H9 (cell line): ENCODE measurements around the gene CHDH. TPM values are rescaled to one million over a fixed set of nuclear protein-coding genes. Genes with fewer than 3 reads are reported as not detected.

Source experiments
- DNase-seq: peaks from one replicate; pipeline ENCODE4 v3.0.0-alpha.2; 2017
- H2AFZ ChIP-seq: one replicate; pipeline ENCODE4 v1.6.1; 2013; ENCODE audit warnings: mild to moderate bottlenecking, low read length, control low read depth, moderate library complexity
- H2AK5ac ChIP-seq: 2 replicates; pipeline ENCODE4 v1.6.1; 2013; ENCODE audit warnings: low read length, control low read depth, mixed read lengths; ENCODE audit not compliant: insufficient read length
- H2BK120ac ChIP-seq: one replicate; pipeline ENCODE4 v1.6.1; 2013; ENCODE audit warnings: low read depth, mild to moderate bottlenecking, low read length, control low read depth, inconsistent platforms; ENCODE audit not compliant: poor library complexity, severe bottlenecking
- H2BK12ac ChIP-seq: 2 replicates; pipeline ENCODE4 v1.6.1; 2013; ENCODE audit warnings: low read length, control low read depth, mixed read lengths, low read depth; ENCODE audit not compliant: insufficient read length
- H2BK15ac ChIP-seq: 2 replicates; pipeline ENCODE4 v1.6.1; 2013; ENCODE audit warnings: low read depth, low read length, control low read depth
- H2BK20ac ChIP-seq: one replicate; pipeline ENCODE4 v1.6.1; 2013; ENCODE audit warnings: low read depth, mild to moderate bottlenecking, low read length, control low read depth, inconsistent platforms; ENCODE audit not compliant: poor library complexity, severe bottlenecking
- H2BK5ac ChIP-seq: 2 replicates; pipeline ENCODE4 v1.6.1; 2013; ENCODE audit warnings: low read length, control low read depth, mixed read lengths; ENCODE audit not compliant: insufficient read length
- H3K14ac ChIP-seq: 2 replicates; pipeline ENCODE4 v1.6.1; 2013; ENCODE audit warnings: low read length, control low read depth; ENCODE audit not compliant: insufficient read depth
- H3K18ac ChIP-seq: 2 replicates; pipeline ENCODE4 v1.6.1; 2013; ENCODE audit warnings: low read depth, mild to moderate bottlenecking, mixed read lengths, low read length, control low read depth; ENCODE audit not compliant: insufficient read length
- H3K23ac ChIP-seq: 2 replicates; pipeline ENCODE4 v1.6.1; 2013; ENCODE audit warnings: low read length, control low read depth, mixed read lengths, low read depth; ENCODE audit not compliant: insufficient read length
- H3K23me2 ChIP-seq: 2 replicates; pipeline ENCODE4 v1.6.1; 2013; ENCODE audit warnings: low read depth, mild to moderate bottlenecking, mixed read lengths, low read length, control low read depth; ENCODE audit not compliant: insufficient read length, poor library complexity, severe bottlenecking
- H3K27ac ChIP-seq: 2 replicates; pipeline ENCODE4 v1.5.1; 2013; ENCODE audit warnings: low read length, control low read depth, mixed read lengths, low read depth; ENCODE audit not compliant: insufficient read length
- H3K27me3 ChIP-seq: 2 replicates; pipeline ENCODE4 v1.6.1; 2013; ENCODE audit warnings: low read length, control low read depth, inconsistent platforms; ENCODE audit not compliant: insufficient read depth
- H3K4ac ChIP-seq: 2 replicates; pipeline ENCODE4 v1.6.1; 2013; ENCODE audit warnings: low read depth, mild to moderate bottlenecking, control low read depth, inconsistent platforms, low read length, moderate library complexity
- H3K4me1 ChIP-seq: 2 replicates; pipeline ENCODE4 v1.6.1; 2013; ENCODE audit warnings: low read length, control low read depth, inconsistent platforms; ENCODE audit not compliant: insufficient read depth
- H3K4me2 ChIP-seq: 2 replicates; pipeline ENCODE4 v1.6.1; 2013; ENCODE audit warnings: low read length, control low read depth, mixed read lengths; ENCODE audit not compliant: insufficient read length, insufficient read depth
- H3K56ac ChIP-seq: 2 replicates; pipeline ENCODE4 v1.6.1; 2013; ENCODE audit warnings: low read depth, mild to moderate bottlenecking, mixed read lengths, low read length, control low read depth; ENCODE audit not compliant: insufficient read length
- H3K79me1 ChIP-seq: 2 replicates; pipeline ENCODE4 v1.6.1; 2013; ENCODE audit warnings: low read depth, mild to moderate bottlenecking, moderate library complexity, low read length, control low read depth, inconsistent platforms; ENCODE audit not compliant: insufficient read depth, poor library complexity, severe bottlenecking
- H3K79me2 ChIP-seq: 2 replicates; pipeline ENCODE4 v1.6.1; 2013; ENCODE audit warnings: low read length, control low read depth, inconsistent platforms; ENCODE audit not compliant: insufficient read depth
- H3K9ac ChIP-seq: 2 replicates; pipeline ENCODE4 v1.6.1; 2013; ENCODE audit warnings: low read length, control low read depth, mixed read lengths; ENCODE audit not compliant: insufficient read length; ENCODE audit errors: extremely low read depth
- H3K9me3 ChIP-seq: one replicate; pipeline ENCODE4 v1.6.1; 2013; ENCODE audit warnings: low read depth, low read length, inconsistent platforms; ENCODE audit not compliant: control insufficient read depth
- H3T11ph ChIP-seq: one replicate; pipeline ENCODE4 v1.6.1; 2013; ENCODE audit warnings: mild to moderate bottlenecking, low read length, control low read depth, inconsistent platforms
- H4K20me1 ChIP-seq: one replicate; pipeline ENCODE4 v1.6.1; 2013; ENCODE audit not compliant: control insufficient read depth, insufficient read length, insufficient read depth
- H4K5ac ChIP-seq: 2 replicates; pipeline ENCODE4 v1.6.1; 2013; ENCODE audit warnings: low read depth, mild to moderate bottlenecking, mixed read lengths, low read length, control low read depth; ENCODE audit not compliant: insufficient read length
- H4K8ac ChIP-seq: replicated peaks from 2 replicates; pipeline ENCODE4 v1.6.1; 2013; ENCODE audit warnings: low read length, control low read depth, mixed read lengths, low read depth; ENCODE audit not compliant: insufficient read length
- H4K91ac ChIP-seq: 2 replicates; pipeline ENCODE4 v1.6.1; 2013; ENCODE audit warnings: low read depth, mild to moderate bottlenecking, moderate library complexity, mixed read lengths, low read length, control low read depth; ENCODE audit not compliant: insufficient read length
- H3K27ac Mint-ChIP-seq, 3 experiments: 2 replicates in 2 of 3; 3 replicates in 1 of 3; pipeline ENCODE4 v1.8.0; 2020 to 2021; ENCODE audit warnings: mixed read lengths in 3 of 3, mild to moderate bottlenecking in 1 of 3, moderate library complexity in 1 of 3
- H3K27me3 Mint-ChIP-seq: 2 replicates; pipeline ENCODE4 v1.8.0; 2021; ENCODE audit warnings: low read depth, mild to moderate bottlenecking, moderate library complexity, mixed read lengths
- H3K36me3 Mint-ChIP-seq, 3 experiments: 2 replicates in 2 of 3; 3 replicates in 1 of 3; pipeline ENCODE4 v1.8.0; 2020 to 2021; ENCODE audit warnings: low read depth in 3 of 3, mixed read lengths in 3 of 3; ENCODE audit not compliant: insufficient read depth in 1 of 3
- H3K4me1 Mint-ChIP-seq, 2 experiments: 2 replicates each; pipeline ENCODE4 v1.8.0; 2020; ENCODE audit warnings: mixed read lengths in 2 of 2
- H3K4me3 Mint-ChIP-seq, 2 experiments: 2 replicates in 1 of 2; 3 replicates in 1 of 2; pipeline ENCODE4 v1.8.0; 2020 to 2021; ENCODE audit warnings: mild to moderate bottlenecking in 2 of 2, mixed read lengths in 2 of 2, moderate library complexity in 1 of 2
- H3K9me3 Mint-ChIP-seq, 2 experiments: 2 replicates in 1 of 2; 3 replicates in 1 of 2; pipeline ENCODE4 v1.8.0; 2020; ENCODE audit warnings: mild to moderate bottlenecking in 2 of 2, mixed read lengths in 2 of 2, moderate library complexity in 1 of 2
- CTCF ChIP-seq: fragments of 200-600 bp; sonication (generic); conservative IDR thresholded peaks from 3 replicates; pipeline ENCODE4 v1.8.0; 2021; ENCODE audit warnings: antibody characterized with exemption, mild to moderate bottlenecking
- WGBS: extraction: QIAGEN DNeasy Blood & Tissue Kit; methylation state at CpG from one replicate; pipeline ENCODE4 v1.1.7; 2013; ENCODE audit warnings: missing lambda C conversion rate, low lambda C conversion rate, mixed read lengths; ENCODE audit not compliant: insufficient read length; ENCODE audit errors: extremely low coverage; 5-methylcytosine and 5-hydroxymethylcytosine counted together
- total RNA-seq: library from RNA; stranded (reverse); gene quantifications from 2 replicates; pipeline ENCODE4 v1.2.1, GENCODE V29; 2021

The CHDH gene
- total RNA-seq, 1 experiment from 2014 or later: 11.0 TPM

- Mint-ChIP-seq H3K27ac (no peak overlapping the region), H3K27me3 (no peaks in the 10 kb centered on the region; the same call in 1 of the 2 replicates), H3K4me3 (no peak overlapping the region), H3K4me1 (peaks cover 14 to 18% of the 10 kb centered on the region in 2 experiments), H3K36me3 (no peaks in the 10 kb centered on the region), H3K9me3 (no peaks in the 10 kb centered on the region)
- Histone ChIP-seq H4K8ac (no peak overlapping the region), H3K18ac (no peak overlapping the region), H3K4me2 (no peak overlapping the region), H3K9me3 (no peaks in the 10 kb centered on the region), H4K91ac (no peak overlapping the region), H3K27ac (no peak overlapping the region), H3K27me3 (no peaks in the 10 kb centered on the region), H3K23me2 (no peaks in the 10 kb centered on the region), H3K56ac (no peak overlapping the region), H2BK15ac (no peak overlapping the region), H3K4ac (no peak overlapping the region), H3K79me2 (no peaks in the 10 kb centered on the region), H3K23ac (no peak overlapping the region), H3K14ac (no peak overlapping the region), H4K5ac (no peak overlapping the region), H3K79me1 (no peaks in the 10 kb centered on the region), H4K20me1 (no peaks in the 10 kb centered on the region), H2BK20ac (no peak overlapping the region), H2BK12ac (no peak overlapping the region), H3K4me1 (no peaks in the 10 kb centered on the region; the same call in 1 of the 2 replicates), H3K9ac (no peak overlapping the region), H2BK120ac (no peak overlapping the region), H2AK5ac (no peak overlapping the region), H3T11ph (no peak overlapping the region), H2AFZ (no peak overlapping the region), H2BK5ac (no peak overlapping the region)
- no peak for DNase-seq
- 100% methylated on average over 2 of the region's 4 CpGs for WGBS
- no peak for TF ChIP-seq CTCF
These were observed 40.6 kb downstream of the CHDH start for GRCh38 chr3:53805463-53806159.
